H9 (cell line): ENCODE data around the gene MYL6B. TPM values are rescaled to one million over a fixed set of nuclear protein-coding genes. Genes with fewer than 3 reads are reported as not detected.

Source experiments
- DNase-seq: peaks from one replicate; pipeline ENCODE4 v3.0.0-alpha.2; 2017
- H2AFZ ChIP-seq: one replicate; pipeline ENCODE4 v1.6.1; 2013; ENCODE audit warnings: mild to moderate bottlenecking, low read length, control low read depth, moderate library complexity
- H2AK5ac ChIP-seq: 2 replicates; pipeline ENCODE4 v1.6.1; 2013; ENCODE audit warnings: low read length, control low read depth, mixed read lengths; ENCODE audit not compliant: insufficient read length
- H2BK120ac ChIP-seq: one replicate; pipeline ENCODE4 v1.6.1; 2013; ENCODE audit warnings: low read depth, mild to moderate bottlenecking, low read length, control low read depth, inconsistent platforms; ENCODE audit not compliant: poor library complexity, severe bottlenecking
- H2BK12ac ChIP-seq: 2 replicates; pipeline ENCODE4 v1.6.1; 2013; ENCODE audit warnings: low read length, control low read depth, mixed read lengths, low read depth; ENCODE audit not compliant: insufficient read length
- H2BK15ac ChIP-seq: 2 replicates; pipeline ENCODE4 v1.6.1; 2013; ENCODE audit warnings: low read depth, low read length, control low read depth
- H2BK20ac ChIP-seq: one replicate; pipeline ENCODE4 v1.6.1; 2013; ENCODE audit warnings: low read depth, mild to moderate bottlenecking, low read length, control low read depth, inconsistent platforms; ENCODE audit not compliant: poor library complexity, severe bottlenecking
- H2BK5ac ChIP-seq: 2 replicates; pipeline ENCODE4 v1.6.1; 2013; ENCODE audit warnings: low read length, control low read depth, mixed read lengths; ENCODE audit not compliant: insufficient read length
- H3K14ac ChIP-seq: 2 replicates; pipeline ENCODE4 v1.6.1; 2013; ENCODE audit warnings: low read length, control low read depth; ENCODE audit not compliant: insufficient read depth
- H3K18ac ChIP-seq: 2 replicates; pipeline ENCODE4 v1.6.1; 2013; ENCODE audit warnings: low read depth, mild to moderate bottlenecking, mixed read lengths, low read length, control low read depth; ENCODE audit not compliant: insufficient read length
- H3K23ac ChIP-seq: 2 replicates; pipeline ENCODE4 v1.6.1; 2013; ENCODE audit warnings: low read length, control low read depth, mixed read lengths, low read depth; ENCODE audit not compliant: insufficient read length
- H3K23me2 ChIP-seq: 2 replicates; pipeline ENCODE4 v1.6.1; 2013; ENCODE audit warnings: low read depth, mild to moderate bottlenecking, mixed read lengths, low read length, control low read depth; ENCODE audit not compliant: insufficient read length, poor library complexity, severe bottlenecking
- H3K27ac ChIP-seq: 2 replicates; pipeline ENCODE4 v1.5.1; 2013; ENCODE audit warnings: low read length, control low read depth, mixed read lengths, low read depth; ENCODE audit not compliant: insufficient read length
- H3K27me3 ChIP-seq: 2 replicates; pipeline ENCODE4 v1.6.1; 2013; ENCODE audit warnings: low read length, control low read depth, inconsistent platforms; ENCODE audit not compliant: insufficient read depth
- H3K4ac ChIP-seq: 2 replicates; pipeline ENCODE4 v1.6.1; 2013; ENCODE audit warnings: low read depth, mild to moderate bottlenecking, control low read depth, inconsistent platforms, low read length, moderate library complexity
- H3K4me1 ChIP-seq: 2 replicates; pipeline ENCODE4 v1.6.1; 2013; ENCODE audit warnings: low read length, control low read depth, inconsistent platforms; ENCODE audit not compliant: insufficient read depth
- H3K4me2 ChIP-seq: 2 replicates; pipeline ENCODE4 v1.6.1; 2013; ENCODE audit warnings: low read length, control low read depth, mixed read lengths; ENCODE audit not compliant: insufficient read length, insufficient read depth
- H3K56ac ChIP-seq: 2 replicates; pipeline ENCODE4 v1.6.1; 2013; ENCODE audit warnings: low read depth, mild to moderate bottlenecking, mixed read lengths, low read length, control low read depth; ENCODE audit not compliant: insufficient read length
- H3K79me1 ChIP-seq: 2 replicates; pipeline ENCODE4 v1.6.1; 2013; ENCODE audit warnings: low read depth, mild to moderate bottlenecking, moderate library complexity, low read length, control low read depth, inconsistent platforms; ENCODE audit not compliant: insufficient read depth, poor library complexity, severe bottlenecking
- H3K79me2 ChIP-seq: 2 replicates; pipeline ENCODE4 v1.6.1; 2013; ENCODE audit warnings: low read length, control low read depth, inconsistent platforms; ENCODE audit not compliant: insufficient read depth
- H3K9ac ChIP-seq: 2 replicates; pipeline ENCODE4 v1.6.1; 2013; ENCODE audit warnings: low read length, control low read depth, mixed read lengths; ENCODE audit not compliant: insufficient read length; ENCODE audit errors: extremely low read depth
- H3K9me3 ChIP-seq: one replicate; pipeline ENCODE4 v1.6.1; 2013; ENCODE audit warnings: low read depth, low read length, inconsistent platforms; ENCODE audit not compliant: control insufficient read depth
- H3T11ph ChIP-seq: one replicate; pipeline ENCODE4 v1.6.1; 2013; ENCODE audit warnings: mild to moderate bottlenecking, low read length, control low read depth, inconsistent platforms
- H4K20me1 ChIP-seq: one replicate; pipeline ENCODE4 v1.6.1; 2013; ENCODE audit not compliant: control insufficient read depth, insufficient read length, insufficient read depth
- H4K5ac ChIP-seq: 2 replicates; pipeline ENCODE4 v1.6.1; 2013; ENCODE audit warnings: low read depth, mild to moderate bottlenecking, mixed read lengths, low read length, control low read depth; ENCODE audit not compliant: insufficient read length
- H4K8ac ChIP-seq: replicated peaks from 2 replicates; pipeline ENCODE4 v1.6.1; 2013; ENCODE audit warnings: low read length, control low read depth, mixed read lengths, low read depth; ENCODE audit not compliant: insufficient read length
- H4K91ac ChIP-seq: 2 replicates; pipeline ENCODE4 v1.6.1; 2013; ENCODE audit warnings: low read depth, mild to moderate bottlenecking, moderate library complexity, mixed read lengths, low read length, control low read depth; ENCODE audit not compliant: insufficient read length
- H3K27ac Mint-ChIP-seq, 3 experiments: 2 replicates in 2 of 3; 3 replicates in 1 of 3; pipeline ENCODE4 v1.8.0; 2020 to 2021; ENCODE audit warnings: mixed read lengths in 3 of 3, mild to moderate bottlenecking in 1 of 3, moderate library complexity in 1 of 3
- H3K27me3 Mint-ChIP-seq: 2 replicates; pipeline ENCODE4 v1.8.0; 2021; ENCODE audit warnings: low read depth, mild to moderate bottlenecking, moderate library complexity, mixed read lengths
- H3K36me3 Mint-ChIP-seq, 3 experiments: 2 replicates in 2 of 3; 3 replicates in 1 of 3; pipeline ENCODE4 v1.8.0; 2020 to 2021; ENCODE audit warnings: low read depth in 3 of 3, mixed read lengths in 3 of 3; ENCODE audit not compliant: insufficient read depth in 1 of 3
- H3K4me1 Mint-ChIP-seq, 2 experiments: 2 replicates each; pipeline ENCODE4 v1.8.0; 2020; ENCODE audit warnings: mixed read lengths in 2 of 2
- H3K4me3 Mint-ChIP-seq, 2 experiments: 2 replicates in 1 of 2; 3 replicates in 1 of 2; pipeline ENCODE4 v1.8.0; 2020 to 2021; ENCODE audit warnings: mild to moderate bottlenecking in 2 of 2, mixed read lengths in 2 of 2, moderate library complexity in 1 of 2
- H3K9me3 Mint-ChIP-seq, 2 experiments: 2 replicates in 1 of 2; 3 replicates in 1 of 2; pipeline ENCODE4 v1.8.0; 2020; ENCODE audit warnings: mild to moderate bottlenecking in 2 of 2, mixed read lengths in 2 of 2, moderate library complexity in 1 of 2
- CTCF ChIP-seq: fragments of 200-600 bp; sonication (generic); conservative IDR thresholded peaks from 3 replicates; pipeline ENCODE4 v1.8.0; 2021; ENCODE audit warnings: antibody characterized with exemption, mild to moderate bottlenecking
- WGBS: extraction: QIAGEN DNeasy Blood & Tissue Kit; methylation state at CpG from one replicate; pipeline ENCODE4 v1.1.7; 2013; ENCODE audit warnings: missing lambda C conversion rate, low lambda C conversion rate, mixed read lengths; ENCODE audit not compliant: insufficient read length; ENCODE audit errors: extremely low coverage; 5-methylcytosine and 5-hydroxymethylcytosine counted together
- total RNA-seq: library from RNA; stranded (reverse); gene quantifications from 2 replicates; pipeline ENCODE4 v1.2.1, GENCODE V29; 2021

MYL6B gene
- total RNA-seq, 1 experiment from 2014 or later = 165 TPM

GRCh38 chr12:56141946-56142784 lies 10.2 kb upstream of the MYL6B start:
- Histone ChIP-seq H2AK5ac (no peak overlapping the region), H4K8ac (no peak overlapping the region), H3K79me1 (no peaks in the 10 kb centered on the region), H3K4me2 (no peak overlapping the region), H3K23me2 (no peaks in the 10 kb centered on the region), H3K4ac (no peak overlapping the region), H2BK15ac (no peak overlapping the region), H3K23ac (no peak overlapping the region), H3K27me3 (no peaks in the 10 kb centered on the region), H3K27ac (no peak overlapping the region), H3K9ac (no peak overlapping the region), H3K18ac (no peak overlapping the region), H4K20me1 (no peaks in the 10 kb centered on the region), H3K14ac (no peak overlapping the region), H3K9me3 (no peaks in the 10 kb centered on the region), H3K4me1 (no peaks in the 10 kb centered on the region), H3T11ph (no peak overlapping the region), H2BK20ac (no peak overlapping the region), H2AFZ (no peak overlapping the region), H4K91ac (no peak overlapping the region), H3K56ac (no peak overlapping the region), H2BK12ac (no peak overlapping the region), H3K79me2 (no peaks in the 10 kb centered on the region), H2BK5ac (no peak overlapping the region), H2BK120ac (no peak overlapping the region), H4K5ac (no peak overlapping the region)
- Mint-ChIP-seq H3K27me3 (no peaks in the 10 kb centered on the region), H3K9me3 (no peaks in the 10 kb centered on the region; a peak in 2 of 5 replicates), H3K27ac (peak overlapping the region in 1 of 3 experiments; percentile 49; a peak in 2 of 7 replicates), H3K4me1 (no peaks in the 10 kb centered on the region), H3K4me3 (no peak overlapping the region), H3K36me3 (peaks cover 53 to 82% (median 78%) of the 10 kb centered on the region in 3 experiments)
- DNase-seq = no peak
- no CpG with 5 or more reads among the region's 19 CpGs for WGBS
- TF ChIP-seq CTCF = no peak
